ENCODE measurements around the gene BZW1. TPM values are rescaled to one million over a fixed set of nuclear protein-coding genes. Genes with fewer than 3 reads are reported as not detected.

The BZW1 gene
- total RNA-seq, 1 experiment from 2014 or later: 353 TPM

DNA sequence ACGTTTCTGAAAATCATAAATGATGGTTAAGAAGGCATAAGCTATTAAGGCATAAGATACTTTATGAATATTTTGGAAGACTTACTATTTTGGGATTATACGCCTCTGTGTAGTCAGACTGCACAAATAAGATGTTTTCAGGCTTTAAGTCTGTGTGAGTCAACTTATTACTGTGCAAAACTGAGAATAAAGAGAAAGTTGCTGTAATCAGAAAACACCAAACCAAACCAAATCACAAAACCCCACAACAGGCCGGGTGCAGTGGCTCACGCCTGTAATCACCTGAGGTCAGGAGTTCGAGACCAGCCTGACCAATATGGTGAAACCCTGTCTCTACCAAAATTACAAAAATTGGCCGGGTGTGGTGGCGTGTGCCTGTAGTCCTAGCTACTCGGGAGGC, 45.1 kb downstream of the BZW1 start:
- Mint-ChIP-seq H3K9me3 (ENCODE audit: unreplicated experiment) (no peaks in the 10 kb centered on the region), H3K36me3 (ENCODE audit: insufficient read depth, unreplicated experiment) (peaks cover 100% of the 10 kb centered on the region), H3K4me3 (ENCODE audit: unreplicated experiment) (no peak overlapping the region), H3K27me3 (ENCODE audit: insufficient read depth, unreplicated experiment) (no peaks in the 10 kb centered on the region), H3K27ac (ENCODE audit: low read depth, unreplicated experiment) (no peak overlapping the region), H3K4me1 (ENCODE audit: insufficient read depth, unreplicated experiment) (peaks cover 21% of the 10 kb centered on the region)
- no TSS peak for BruUV-seq (replicated peaks)
- ChIA-PET CTCF (interaction anchor here (0.9 to 1.4 kb wide), 2 partner anchors 11 to 29 kb away, joined by 3 read pairs; no protein-coding TSS in a partner anchor), POLR2A (interaction anchor here (1.4 kb wide), 2 partner anchors 7 to 24 kb away, joined by 4 to 5 read pairs; partner anchors contain the start of gene CLK1)
- no peak for DNase-seq (ENCODE audit: unreplicated experiment)
- intact Hi-C loops (cut with micrococcal nuclease): no loop called here
- TF ChIP-seq, protein P1, sequence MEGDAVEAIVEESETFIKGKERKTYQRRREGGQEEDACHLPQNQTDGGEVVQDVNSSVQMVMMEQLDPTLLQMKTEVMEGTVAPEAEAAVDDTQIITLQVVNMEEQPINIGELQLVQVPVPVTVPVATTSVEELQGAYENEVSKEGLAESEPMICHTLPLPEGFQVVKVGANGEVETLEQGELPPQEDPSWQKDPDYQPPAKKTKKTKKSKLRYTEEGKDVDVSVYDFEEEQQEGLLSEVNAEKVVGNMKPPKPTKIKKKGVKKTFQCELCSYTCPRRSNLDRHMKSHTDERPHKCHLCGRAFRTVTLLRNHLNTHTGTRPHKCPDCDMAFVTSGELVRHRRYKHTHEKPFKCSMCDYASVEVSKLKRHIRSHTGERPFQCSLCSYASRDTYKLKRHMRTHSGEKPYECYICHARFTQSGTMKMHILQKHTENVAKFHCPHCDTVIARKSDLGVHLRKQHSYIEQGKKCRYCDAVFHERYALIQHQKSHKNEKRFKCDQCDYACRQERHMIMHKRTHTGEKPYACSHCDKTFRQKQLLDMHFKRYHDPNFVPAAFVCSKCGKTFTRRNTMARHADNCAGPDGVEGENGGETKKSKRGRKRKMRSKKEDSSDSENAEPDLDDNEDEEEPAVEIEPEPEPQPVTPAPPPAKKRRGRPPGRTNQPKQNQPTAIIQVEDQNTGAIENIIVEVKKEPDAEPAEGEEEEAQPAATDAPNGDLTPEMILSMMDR (IDR thresholded peaks at IDR 0.05; ENCODE audit: unreplicated experiment): no peak

GRCh38 chr2:200860092-200860795, 48.5 kb downstream of the BZW1 start:
- no TSS peak for BruUV-seq (replicated peaks)
- DNase-seq (ENCODE audit: unreplicated experiment): no peak
- TF ChIP-seq, protein P1 (IDR thresholded peaks at IDR 0.05; ENCODE audit: unreplicated experiment): no peak
- Mint-ChIP-seq H3K27me3 (ENCODE audit: insufficient read depth, unreplicated experiment) (no peaks in the 10 kb centered on the region), H3K27ac (ENCODE audit: low read depth, unreplicated experiment) (no peak overlapping the region), H3K36me3 (ENCODE audit: insufficient read depth, unreplicated experiment) (peaks cover 87% of the 10 kb centered on the region), H3K4me3 (ENCODE audit: unreplicated experiment) (peak overlapping the region; percentile 86), H3K4me1 (ENCODE audit: insufficient read depth, unreplicated experiment) (peaks cover 23% of the 10 kb centered on the region), H3K9me3 (ENCODE audit: unreplicated experiment) (no peaks in the 10 kb centered on the region)
- ChIA-PET POLR2A (interaction anchor here (0.6 to 4.1 kb wide), 5 partner anchors 29 to 212 kb away, joined by 3 to 21 read pairs (median 4); partner anchors contain the start of genes NDUFB3, NIF3L1 and PPIL3), CTCF (interaction anchor here (0.9 kb wide), 1 partner anchor 27 kb away, joined by 3 read pairs; no protein-coding TSS in a partner anchor)
- intact Hi-C loops (cut with micrococcal nuclease): loop anchor here (5.0 kb wide), 1 partner anchor 48 kb away; the partner anchor contains the start of gene BZW1

GRCh38 chr2:200861617-200862155, 50.0 kb downstream of the BZW1 start:
- Mint-ChIP-seq H3K4me1 (ENCODE audit: insufficient read depth, unreplicated experiment) (peaks cover 23% of the 10 kb centered on the region), H3K27ac (ENCODE audit: low read depth, unreplicated experiment) (peak overlapping the region; percentile 99), H3K27me3 (ENCODE audit: insufficient read depth, unreplicated experiment) (no peaks in the 10 kb centered on the region), H3K4me3 (ENCODE audit: unreplicated experiment) (peak overlapping the region; percentile 86), H3K9me3 (ENCODE audit: unreplicated experiment) (no peaks in the 10 kb centered on the region), H3K36me3 (ENCODE audit: insufficient read depth, unreplicated experiment) (peaks cover 73% of the 10 kb centered on the region)
- intact Hi-C loops (cut with micrococcal nuclease): loop anchor here (1.0 to 5.0 kb wide), 3 partner anchors 49 to 148 kb away; partner anchors contain the start of gene BZW1
- CTCF ChIA-PET: interaction anchor here (0.6 to 1.3 kb wide), 2 partner anchors 75 to 161 kb away, joined by 3 to 4 read pairs; no protein-coding TSS in a partner anchor
- no peak for DNase-seq (ENCODE audit: unreplicated experiment)
- POLR2A ChIA-PET: interaction anchor here (0.6 to 4.1 kb wide), 14 partner anchors 9 to 1597 kb away, joined by 3 to 21 read pairs (median 3); partner anchors contain the start of genes BZW1, NDUFB3, NIF3L1 and ORC2
- no TSS peak for BruUV-seq (replicated peaks)
- TF ChIP-seq, protein P1 (IDR thresholded peaks at IDR 0.05; ENCODE audit: unreplicated experiment): no peak

DNA sequence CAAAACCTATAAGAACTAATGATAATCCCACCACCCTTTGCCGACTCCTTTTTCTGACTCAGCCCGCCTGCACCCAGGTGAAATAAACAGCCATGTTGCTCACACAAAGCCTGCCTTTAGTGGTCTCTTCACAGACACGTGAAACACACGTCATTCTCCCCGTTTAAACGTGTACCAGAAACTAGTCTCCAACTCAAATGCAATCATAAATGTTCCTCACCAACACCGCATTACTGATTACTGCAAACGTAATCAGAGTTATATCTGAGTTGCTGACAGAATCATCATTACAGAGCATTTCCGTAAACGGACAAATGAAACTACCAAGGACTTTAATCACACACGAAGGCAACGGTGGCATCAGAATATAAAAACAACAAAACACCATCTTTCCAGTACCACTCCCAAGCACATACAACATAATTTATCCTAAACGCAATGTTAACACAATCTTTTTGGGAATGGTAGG, 50.9 kb downstream of the BZW1 start:
- DNase-seq (ENCODE audit: unreplicated experiment): peak; percentile 63
- TF ChIP-seq, protein P1 (IDR thresholded peaks at IDR 0.05; ENCODE audit: unreplicated experiment): no peak
- Mint-ChIP-seq H3K4me1 (ENCODE audit: insufficient read depth, unreplicated experiment) (peaks cover 23% of the 10 kb centered on the region), H3K9me3 (ENCODE audit: unreplicated experiment) (no peaks in the 10 kb centered on the region), H3K27ac (ENCODE audit: low read depth, unreplicated experiment) (peak overlapping the region; percentile 99), H3K36me3 (ENCODE audit: insufficient read depth, unreplicated experiment) (peaks cover 64% of the 10 kb centered on the region), H3K4me3 (ENCODE audit: unreplicated experiment) (peak overlapping the region; percentile 86), H3K27me3 (ENCODE audit: insufficient read depth, unreplicated experiment) (no peaks in the 10 kb centered on the region)
- POLR2A ChIA-PET: interaction anchor here (0.6 to 4.1 kb wide), 10 partner anchors 27 to 255 kb away, joined by 3 to 78 read pairs (median 6); partner anchors contain the start of genes HYCC2, NDUFB3, NIF3L1 and PPIL3
- CTCF ChIA-PET: no interaction called here
- no TSS peak for BruUV-seq (replicated peaks)
- intact Hi-C loops (cut with micrococcal nuclease): loop anchor here (1.0 to 5.0 kb wide), 3 partner anchors 50 to 149 kb away; partner anchors contain the start of gene BZW1

Data from MCF 10A (cell line).